Measurements from ENCODE around the gene TSHZ1.

DNA sequence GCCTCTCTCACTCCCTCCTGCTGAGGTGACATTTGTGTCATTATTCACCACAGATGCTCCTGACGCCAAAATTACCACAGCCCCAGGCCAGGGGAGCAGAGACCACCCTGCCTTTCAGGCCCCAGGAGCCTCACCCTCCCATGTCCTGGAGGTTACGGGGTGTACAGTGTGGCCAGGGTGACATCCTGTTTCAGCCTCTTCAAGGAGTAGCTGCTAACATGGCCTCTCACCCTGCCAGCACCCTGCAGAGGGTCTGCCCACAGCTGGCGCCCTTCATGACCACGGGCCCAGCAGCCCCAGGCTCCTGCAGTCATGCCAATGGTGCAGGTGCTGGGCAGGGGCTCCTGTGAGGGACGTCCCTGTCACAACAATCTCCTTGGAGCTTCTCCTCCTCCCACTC lies 124.3 kb downstream of the TSHZ1 start:
- TF ChIP-seq, protein P1, sequence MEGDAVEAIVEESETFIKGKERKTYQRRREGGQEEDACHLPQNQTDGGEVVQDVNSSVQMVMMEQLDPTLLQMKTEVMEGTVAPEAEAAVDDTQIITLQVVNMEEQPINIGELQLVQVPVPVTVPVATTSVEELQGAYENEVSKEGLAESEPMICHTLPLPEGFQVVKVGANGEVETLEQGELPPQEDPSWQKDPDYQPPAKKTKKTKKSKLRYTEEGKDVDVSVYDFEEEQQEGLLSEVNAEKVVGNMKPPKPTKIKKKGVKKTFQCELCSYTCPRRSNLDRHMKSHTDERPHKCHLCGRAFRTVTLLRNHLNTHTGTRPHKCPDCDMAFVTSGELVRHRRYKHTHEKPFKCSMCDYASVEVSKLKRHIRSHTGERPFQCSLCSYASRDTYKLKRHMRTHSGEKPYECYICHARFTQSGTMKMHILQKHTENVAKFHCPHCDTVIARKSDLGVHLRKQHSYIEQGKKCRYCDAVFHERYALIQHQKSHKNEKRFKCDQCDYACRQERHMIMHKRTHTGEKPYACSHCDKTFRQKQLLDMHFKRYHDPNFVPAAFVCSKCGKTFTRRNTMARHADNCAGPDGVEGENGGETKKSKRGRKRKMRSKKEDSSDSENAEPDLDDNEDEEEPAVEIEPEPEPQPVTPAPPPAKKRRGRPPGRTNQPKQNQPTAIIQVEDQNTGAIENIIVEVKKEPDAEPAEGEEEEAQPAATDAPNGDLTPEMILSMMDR (IDR thresholded peaks at IDR 0.05): no peak
- TF ChIP-seq POLR2A (IDR thresholded peaks at IDR 0.05): no peak

All from body of pancreas (tissue), 4 donors.